Measurements from ENCODE around the gene HIPK2. TPM values are rescaled to one million over a fixed set of nuclear protein-coding genes. Genes with fewer than 3 reads are reported as not detected.

HIPK2 gene
- polyA plus RNA-seq, 2 donors: 4.2 to 7.8 TPM

- 97% methylated on average over 12 of the region's 12 CpGs for WGBS, 2 donors
Measured at GRCh38 chr7:139568813-139569490, 208.8 kb downstream of the HIPK2 start.

GRCh38 chr7:139568346-139568675, 209.5 kb downstream of the HIPK2 start:
- Histone ChIP-seq H3K4me1 (ENCODE audit: control insufficient read depth in 2 of 2, insufficient read depth in 2 of 2, low read length in 1 of 2) (no peaks in the 10 kb centered on the region), H3K9me3 (ENCODE audit: control insufficient read depth in 2 of 2, insufficient read depth in 1 of 2, low read depth in 1 of 2, low read length in 1 of 2) (no peaks in the 10 kb centered on the region), H3K27me3 (ENCODE audit: control insufficient read depth in 1 of 2, insufficient read depth in 2 of 2, low read length in 2 of 2) (no peaks in the 10 kb centered on the region), H3K4me3 (ENCODE audit: low read depth in 1 of 2, low read length in 2 of 2) (no peak overlapping the region), H3K27ac (ENCODE audit: low read depth in 2 of 2, low read length in 1 of 2) (no peak overlapping the region), H3K36me3 (ENCODE audit: control insufficient read depth in 2 of 2, insufficient read depth in 2 of 2, low read length in 1 of 2) (peaks cover 0 to 20% of the 10 kb centered on the region in 2 donors)
- whole genome bisulfite sequencing, 2 donors: 94% methylated on average over 6 of the region's 6 CpGs

More at GRCh38 chr7:139568813-139569490, 208.8 kb downstream of the HIPK2 start:
- Histone ChIP-seq H3K4me3 (ENCODE audit: low read depth in 1 of 2, low read length in 2 of 2) (no peak overlapping the region), H3K27me3 (ENCODE audit: control insufficient read depth in 1 of 2, insufficient read depth in 2 of 2, low read length in 2 of 2) (no peaks in the 10 kb centered on the region), H3K27ac (ENCODE audit: low read depth in 2 of 2, low read length in 1 of 2) (no peak overlapping the region), H3K9me3 (ENCODE audit: control insufficient read depth in 2 of 2, insufficient read depth in 1 of 2, low read depth in 1 of 2, low read length in 1 of 2) (no peaks in the 10 kb centered on the region), H3K4me1 (ENCODE audit: control insufficient read depth in 2 of 2, insufficient read depth in 2 of 2, low read length in 1 of 2) (no peaks in the 10 kb centered on the region), H3K36me3 (ENCODE audit: control insufficient read depth in 2 of 2, insufficient read depth in 2 of 2, low read length in 1 of 2) (peaks cover 0 to 21% of the 10 kb centered on the region in 2 donors)

- H3K36me3 ChIP-seq (ENCODE audit: control insufficient read depth in 2 of 2, insufficient read depth in 2 of 2, low read length in 1 of 2): peaks cover 0 to 15% of the 10 kb centered on the region in 2 donors
- H3K4me3 ChIP-seq (ENCODE audit: low read depth in 1 of 2, low read length in 2 of 2): no peak overlapping the region
- H3K27me3 ChIP-seq (ENCODE audit: control insufficient read depth in 1 of 2, insufficient read depth in 2 of 2, low read length in 2 of 2): no peaks in the 10 kb centered on the region
- H3K27ac ChIP-seq (ENCODE audit: low read depth in 2 of 2, low read length in 1 of 2): no peak overlapping the region
- no peaks in the 10 kb centered on the region for H3K9me3 ChIP-seq (ENCODE audit: control insufficient read depth in 2 of 2, insufficient read depth in 1 of 2, low read depth in 1 of 2, low read length in 1 of 2)
- H3K4me1 ChIP-seq (ENCODE audit: control insufficient read depth in 2 of 2, insufficient read depth in 2 of 2, low read length in 1 of 2): no peaks in the 10 kb centered on the region
- 89 to 92% methylated on average over 14 of the region's 14 CpGs for WGBS, 2 donors
Measured at GRCh38 chr7:139567647-139568345, 210.0 kb downstream of the HIPK2 start.

GRCh38 chr7:139566736-139567646, 210.8 kb downstream of the HIPK2 start:
- peaks cover 0 to 14% of the 10 kb centered on the region in 2 donors for H3K36me3 ChIP-seq (ENCODE audit: control insufficient read depth in 2 of 2, insufficient read depth in 2 of 2, low read length in 1 of 2)
- whole genome bisulfite sequencing, 2 donors: 92 to 93% methylated on average over 15 of the region's 15 CpGs

DNA sequence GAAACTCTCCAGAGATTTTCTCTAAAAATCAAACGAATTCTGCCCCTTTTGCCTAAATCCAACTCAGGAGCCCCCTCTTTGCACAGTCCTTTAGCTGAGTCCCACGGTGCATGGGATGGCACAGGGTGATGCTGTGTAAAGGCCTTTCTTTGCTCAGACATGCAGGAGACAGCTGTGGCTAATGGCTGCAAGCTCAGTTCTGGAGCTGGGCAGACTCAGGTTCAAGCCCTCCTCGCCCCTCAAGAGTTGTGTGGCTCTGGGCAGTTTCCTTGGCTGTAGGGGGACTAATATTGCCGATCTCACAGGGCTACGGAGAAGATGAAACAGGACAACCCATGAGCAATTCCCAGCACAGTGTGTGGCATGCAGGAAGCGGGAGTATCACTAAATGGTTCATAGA, 211.7 kb downstream of the HIPK2 start:
- H3K27ac ChIP-seq (ENCODE audit: low read depth in 2 of 2, low read length in 1 of 2): no peak overlapping the region
- H3K4me3 ChIP-seq (ENCODE audit: low read depth in 1 of 2, low read length in 2 of 2): no peak overlapping the region
- H3K36me3 ChIP-seq (ENCODE audit: control insufficient read depth in 2 of 2, insufficient read depth in 2 of 2, low read length in 1 of 2): peaks cover 0 to 12% of the 10 kb centered on the region in 2 donors
- H3K27me3 ChIP-seq (ENCODE audit: control insufficient read depth in 1 of 2, insufficient read depth in 2 of 2, low read length in 2 of 2): no peaks in the 10 kb centered on the region
- H3K9me3 ChIP-seq (ENCODE audit: control insufficient read depth in 2 of 2, insufficient read depth in 1 of 2, low read depth in 1 of 2, low read length in 1 of 2): no peaks in the 10 kb centered on the region
- 91 to 95% methylated on average over 6 of the region's 6 CpGs for WGBS, 2 donors
- H3K4me1 ChIP-seq (ENCODE audit: control insufficient read depth in 2 of 2, insufficient read depth in 2 of 2, low read length in 1 of 2): no peaks in the 10 kb centered on the region

More at GRCh38 chr7:139566736-139567646, 210.8 kb downstream of the HIPK2 start:
- H3K27ac ChIP-seq (ENCODE audit: low read depth in 2 of 2, low read length in 1 of 2): no peak overlapping the region
- no peaks in the 10 kb centered on the region for H3K4me1 ChIP-seq (ENCODE audit: control insufficient read depth in 2 of 2, insufficient read depth in 2 of 2, low read length in 1 of 2)
- no peak overlapping the region for H3K4me3 ChIP-seq (ENCODE audit: low read depth in 1 of 2, low read length in 2 of 2)
- no peaks in the 10 kb centered on the region for H3K9me3 ChIP-seq (ENCODE audit: control insufficient read depth in 2 of 2, insufficient read depth in 1 of 2, low read depth in 1 of 2, low read length in 1 of 2)
- no peaks in the 10 kb centered on the region for H3K27me3 ChIP-seq (ENCODE audit: control insufficient read depth in 1 of 2, insufficient read depth in 2 of 2, low read length in 2 of 2)

DNA sequence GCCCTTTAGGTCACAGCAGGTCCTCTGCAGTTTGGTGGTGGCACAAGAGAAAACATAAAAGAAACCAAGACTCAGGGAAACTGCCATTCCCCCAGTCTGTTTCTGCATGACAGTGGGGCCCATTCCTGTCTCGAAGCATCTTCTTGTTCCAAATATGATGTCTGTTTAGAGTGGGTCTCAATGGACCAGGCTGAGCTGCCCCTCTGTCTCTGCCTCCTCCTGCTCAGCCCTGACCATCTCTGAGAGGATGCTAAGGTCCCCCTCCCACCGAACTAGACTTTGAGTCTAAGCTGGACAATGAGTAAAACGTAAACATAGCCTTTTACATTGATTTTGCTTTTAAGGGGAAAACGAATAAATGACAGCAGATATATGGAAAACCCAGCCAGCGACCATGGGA, 213.9 kb downstream of the HIPK2 start:
- H3K4me1 ChIP-seq (ENCODE audit: control insufficient read depth in 2 of 2, insufficient read depth in 2 of 2, low read length in 1 of 2): no peaks in the 10 kb centered on the region
- no peaks in the 10 kb centered on the region for H3K27me3 ChIP-seq (ENCODE audit: control insufficient read depth in 1 of 2, insufficient read depth in 2 of 2, low read length in 2 of 2)
- H3K4me3 ChIP-seq (ENCODE audit: low read depth in 1 of 2, low read length in 2 of 2): no peak overlapping the region
- peaks cover 0 to 9% of the 10 kb centered on the region in 2 donors for H3K36me3 ChIP-seq (ENCODE audit: control insufficient read depth in 2 of 2, insufficient read depth in 2 of 2, low read length in 1 of 2)
- WGBS, 2 donors: 88 to 92% methylated on average over 5 of the region's 5 CpGs
- no peaks in the 10 kb centered on the region for H3K9me3 ChIP-seq (ENCODE audit: control insufficient read depth in 2 of 2, insufficient read depth in 1 of 2, low read depth in 1 of 2, low read length in 1 of 2)
- no peak overlapping the region for H3K27ac ChIP-seq (ENCODE audit: low read depth in 2 of 2, low read length in 1 of 2)

GRCh38 chr7:139562961-139563565, 214.7 kb downstream of the HIPK2 start:
- Histone ChIP-seq H3K4me1 (ENCODE audit: control insufficient read depth in 2 of 2, insufficient read depth in 2 of 2, low read length in 1 of 2) (no peaks in the 10 kb centered on the region), H3K4me3 (ENCODE audit: low read depth in 1 of 2, low read length in 2 of 2) (no peak overlapping the region), H3K9me3 (ENCODE audit: control insufficient read depth in 2 of 2, insufficient read depth in 1 of 2, low read depth in 1 of 2, low read length in 1 of 2) (no peaks in the 10 kb centered on the region), H3K27me3 (ENCODE audit: control insufficient read depth in 1 of 2, insufficient read depth in 2 of 2, low read length in 2 of 2) (no peaks in the 10 kb centered on the region), H3K27ac (ENCODE audit: low read depth in 2 of 2, low read length in 1 of 2) (no peak overlapping the region), H3K36me3 (ENCODE audit: control insufficient read depth in 2 of 2, insufficient read depth in 2 of 2, low read length in 1 of 2) (peaks cover 0 to 7% of the 10 kb centered on the region in 2 donors)
- WGBS, 2 donors: 69 to 75% methylated on average over 13 of the region's 13 CpGs

DNA sequence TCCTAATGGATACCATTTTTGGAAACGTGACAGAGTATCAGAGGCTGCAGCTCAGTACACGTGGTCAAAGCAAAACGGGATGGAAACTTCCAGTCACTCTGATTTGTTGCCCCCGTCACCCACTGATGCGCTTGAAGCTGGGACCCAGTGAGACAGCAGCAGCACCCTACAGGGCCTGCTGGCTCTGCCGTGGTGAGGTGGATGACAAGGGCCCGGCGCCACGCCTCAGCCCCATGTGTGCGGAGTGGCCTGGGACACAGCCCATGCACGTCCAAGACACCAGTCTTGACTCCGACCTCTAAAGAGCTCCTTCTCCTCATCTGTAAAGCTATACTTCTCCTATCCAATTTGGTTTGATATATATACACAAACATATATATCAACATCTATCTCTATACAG, 215.3 kb downstream of the HIPK2 start:
- Histone ChIP-seq H3K9me3 (ENCODE audit: control insufficient read depth in 2 of 2, insufficient read depth in 1 of 2, low read depth in 1 of 2, low read length in 1 of 2) (no peaks in the 10 kb centered on the region), H3K4me1 (ENCODE audit: control insufficient read depth in 2 of 2, insufficient read depth in 2 of 2, low read length in 1 of 2) (no peaks in the 10 kb centered on the region), H3K4me3 (ENCODE audit: low read depth in 1 of 2, low read length in 2 of 2) (no peak overlapping the region), H3K27me3 (ENCODE audit: control insufficient read depth in 1 of 2, insufficient read depth in 2 of 2, low read length in 2 of 2) (no peaks in the 10 kb centered on the region), H3K36me3 (ENCODE audit: control insufficient read depth in 2 of 2, insufficient read depth in 2 of 2, low read length in 1 of 2) (peaks cover 0 to 3% of the 10 kb centered on the region in 2 donors), H3K27ac (ENCODE audit: low read depth in 2 of 2, low read length in 1 of 2) (no peak overlapping the region)
- WGBS, 2 donors: 90 to 94% methylated on average over 12 of the region's 12 CpGs

DNA sequence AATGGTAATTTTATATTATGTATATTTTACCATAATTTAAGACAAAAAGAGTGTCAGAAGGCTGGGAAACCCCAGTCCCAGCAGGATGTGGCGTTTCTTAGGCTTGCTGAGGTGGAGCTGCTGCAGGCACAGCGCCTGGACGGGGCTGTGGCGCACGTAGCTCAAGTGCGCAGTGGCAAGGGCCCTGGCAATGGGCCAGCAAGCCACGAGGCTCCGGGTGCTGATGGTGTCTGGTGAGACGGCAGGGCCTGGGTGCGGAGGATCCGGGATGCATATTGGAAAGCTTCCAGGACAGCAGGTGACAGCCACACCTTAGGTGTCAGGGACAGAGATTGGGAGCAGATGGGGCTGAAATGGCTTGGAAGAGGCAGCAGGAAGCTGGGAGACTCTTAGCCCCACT, 217.1 kb downstream of the HIPK2 start:
- no peaks in the 10 kb centered on the region for H3K27me3 ChIP-seq (ENCODE audit: control insufficient read depth in 1 of 2, insufficient read depth in 2 of 2, low read length in 2 of 2)
- H3K27ac ChIP-seq (ENCODE audit: low read depth in 2 of 2, low read length in 1 of 2): no peak overlapping the region
- H3K4me3 ChIP-seq (ENCODE audit: low read depth in 1 of 2, low read length in 2 of 2): no peak overlapping the region
- H3K9me3 ChIP-seq (ENCODE audit: control insufficient read depth in 2 of 2, insufficient read depth in 1 of 2, low read depth in 1 of 2, low read length in 1 of 2): no peaks in the 10 kb centered on the region
- WGBS, 2 donors: 85 to 93% methylated on average over 11 of the region's 11 CpGs
- H3K4me1 ChIP-seq (ENCODE audit: control insufficient read depth in 2 of 2, insufficient read depth in 2 of 2, low read length in 1 of 2): no peaks in the 10 kb centered on the region
- peaks cover 0 to 2% of the 10 kb centered on the region in 2 donors for H3K36me3 ChIP-seq (ENCODE audit: control insufficient read depth in 2 of 2, insufficient read depth in 2 of 2, low read length in 1 of 2)

Data from esophagus (tissue), 2 donors.